Hepatocyte (in vitro differentiated cells): ENCODE measurements around the gene PPP2R2B.

ENCODE experiments used
- CTCF ChIP-seq: fragments of 200-600 bp; sonication (generic); IDR thresholded peaks from 2 replicates; pipeline ENCODE4 v1.5.1; 2016; ENCODE audit warnings: antibody characterized with exemption, mild to moderate bottlenecking; ENCODE audit not compliant: poor library complexity
- EZH2 ChIP-seq: fragments of 200-600 bp; sonication (generic); IDR thresholded peaks from 2 replicates; pipeline ENCODE4 v1.6.1; 2016; ENCODE audit warnings: antibody characterized with exemption, mild to moderate bottlenecking, borderline replicate concordance
- EZH2phosphoT487 ChIP-seq: fragments of 200-600 bp; sonication (generic); IDR thresholded peaks from one replicate; pipeline ENCODE4 v1.6.1; 2018; ENCODE audit warnings: antibody characterized with exemption, mild to moderate bottlenecking, low read depth, moderate library complexity; ENCODE audit not compliant: unreplicated experiment, severe bottlenecking

DNA sequence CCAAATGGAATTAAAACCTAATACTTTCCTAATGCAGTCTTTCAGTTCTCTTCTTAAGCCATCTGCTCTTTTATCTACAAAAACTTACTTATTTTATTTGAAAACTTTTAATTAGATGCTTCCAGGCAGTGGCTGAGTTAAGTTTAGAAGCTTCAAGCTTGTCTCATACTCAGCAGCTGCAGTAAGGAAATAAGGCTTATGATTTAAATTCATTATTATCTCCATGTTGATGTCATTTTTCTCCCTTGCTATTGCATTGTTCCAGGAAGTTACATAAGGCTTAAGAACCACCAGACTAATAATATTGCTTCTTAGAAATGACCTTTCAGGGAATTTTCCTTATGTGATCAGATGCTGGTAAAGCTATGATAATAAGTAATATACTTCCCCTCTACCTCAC is 119.6 kb downstream of the PPP2R2B start:
- TF ChIP-seq CTCF = no peak
- TF ChIP-seq EZH2 = no peak
- no peak for TF ChIP-seq EZH2phosphoT487
